HL-60/S4 treated with phorbol 12-myristate 13-acetate at 8.2 ng/mL for 4 days and 3 days (cell line): ENCODE results near the gene LAMA5.

Experiments
- in situ Hi-C: fragments of 300-500 bp; cut with MboI; formaldehyde crosslinking; loops from 2 replicates; pipeline ENCODE4 v1.15.0; 2022; ENCODE audit warnings: low sequenced_read_pairs

Gene LAMA5

GRCh38 chr20:62330576-62331317, 36.4 kb downstream of the LAMA5 start:
- in situ Hi-C loops: no loop called here

- in situ Hi-C loops: no loop called here
Measured at GRCh38 chr20:62329389-62330377, 37.4 kb downstream of the LAMA5 start.

GRCh38 chr20:62328684-62329388, 38.3 kb downstream of the LAMA5 start:
- in situ Hi-C loops: no loop called here

GRCh38 chr20:62327726-62328495, 39.2 kb downstream of the LAMA5 start:
- in situ Hi-C loops: no loop called here

- in situ Hi-C loops: no loop called here
Measured at GRCh38 chr20:62326959-62327725, 40.0 kb downstream of the LAMA5 start.

- in situ Hi-C loops: no loop called here
Measured at GRCh38 chr20:62326559-62326958, 40.6 kb downstream of the LAMA5 start.

- in situ Hi-C loops: no loop called here
Measured at GRCh38 chr20:62325172-62325905, 41.8 kb downstream of the LAMA5 start.

- in situ Hi-C loops: no loop called here
Measured at GRCh38 chr20:62323980-62324906, 42.9 kb downstream of the LAMA5 start.

- in situ Hi-C loops: no loop called here
Measured at GRCh38 chr20:62323146-62323979, 43.7 kb downstream of the LAMA5 start.

- in situ Hi-C loops: no loop called here
Measured at GRCh38 chr20:62322492-62323041, 44.5 kb downstream of the LAMA5 start.

GRCh38 chr20:62321975-62322374, 45.1 kb downstream of the LAMA5 start:
- in situ Hi-C loops: no loop called here

GRCh38 chr20:62321521-62321948, 45.6 kb downstream of the LAMA5 start:
- in situ Hi-C loops: no loop called here

- in situ Hi-C loops: no loop called here
Measured at GRCh38 chr20:62320581-62321354, 46.3 kb downstream of the LAMA5 start.

GRCh38 chr20:62319346-62319909, 47.7 kb downstream of the LAMA5 start:
- in situ Hi-C loops: no loop called here
